ENCODE measurements around the gene XKR3.

DNA sequence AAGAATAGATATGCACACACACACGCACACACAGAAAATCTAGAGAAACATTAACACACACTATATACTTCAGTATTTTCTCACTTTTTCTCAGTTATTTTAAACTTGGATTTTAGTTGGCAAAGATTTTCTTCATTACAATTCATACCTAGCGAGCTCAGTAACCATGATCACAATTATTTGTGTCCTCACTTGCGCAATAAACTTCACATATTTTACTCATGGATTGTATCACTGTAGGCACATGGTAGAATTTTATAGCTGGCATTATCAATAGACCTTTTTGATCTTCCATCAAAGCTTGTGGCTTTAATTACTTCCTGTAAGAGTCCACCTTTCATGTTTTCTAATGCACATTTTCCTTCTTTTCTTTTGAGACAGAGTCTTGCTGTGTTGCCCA lies 4.8 kb upstream of the XKR3 start:
- no peak for TF ChIP-seq CTCF (IDR thresholded peaks at IDR 0.05)
- no peak for TF ChIP-seq POLR2A (IDR thresholded peaks at IDR 0.05)

All from esophagus squamous epithelium (tissue), 4 donors.